ENCODE results near the gene MID1.

GRCh38 chrX:10631416-10632145, 11.2 kb upstream of the MID1 start:
- TF ChIP-seq POLR2A (IDR thresholded peaks at IDR 0.05; ENCODE audit: low read depth, low read length) (no peak), POLR2AphosphoS5 (IDR thresholded peaks at IDR 0.05; ENCODE audit: low read depth, low read length) (no peak)
